ENCODE results near the gene TNS4. TPM values are rescaled to one million over a fixed set of nuclear protein-coding genes. Genes with fewer than 3 reads are reported as not detected.

Gene TNS4
- total RNA-seq, 1 donor from 2014 or later: not detected

GRCh38 chr17:40443196-40443987 is 58.0 kb downstream of the TNS4 start, which contains the start of gene IGFBP4:
Gene IGFBP4 (plus strand): TSS chr17:40443450. CDS start chr17:40443736, 286 bp downstream.
- Mint-ChIP-seq H3K27ac (ENCODE audit: unreplicated experiment) (peak within 1 kb of the TSS; percentile 84), H3K9me3 (ENCODE audit: unreplicated experiment) (no peaks in the 10 kb centered on the region), H3K4me1 (ENCODE audit: low read depth, unreplicated experiment) (peaks cover 11% of the 10 kb centered on the region), H3K27me3 (ENCODE audit: low read depth, unreplicated experiment) (peaks cover 9% of the 10 kb centered on the region), H3K36me3 (ENCODE audit: low read depth, unreplicated experiment) (no peaks in the 10 kb centered on the region), H3K4me3 (ENCODE audit: unreplicated experiment) (peak within 1 kb of the TSS; percentile 85)
- H3K4me1 ChIP-seq (ENCODE audit: insufficient read depth, low read length): peaks cover 21% of the 10 kb centered on the region
- H3K9ac ChIP-seq (ENCODE audit: low read length): peak within 1 kb of the TSS; percentile 88
- peak within 1 kb of the TSS; percentile 48 for H3K27ac ChIP-seq (ENCODE audit: low read depth, low read length)
- no peak for FAIRE-seq
- H3K36me3 ChIP-seq (ENCODE audit: insufficient read depth, low read length): no peaks in the 10 kb centered on the region
- no peaks in the 10 kb centered on the region for H3K9me3 ChIP-seq (ENCODE audit: insufficient read depth, low read depth, low read length)
- H3K4me2 ChIP-seq (ENCODE audit: low read length): peak within 1 kb of the TSS; percentile 93
- H2AFZ ChIP-seq (ENCODE audit: low read depth, low read length): peak within 1 kb of the TSS; percentile 69
- TF ChIP-seq EZH2 (IDR thresholded peaks at IDR 0.05; ENCODE audit: insufficient read depth, low read length): no peak
- no peak for TF ChIP-seq CTCF (IDR thresholded peaks at IDR 0.05; ENCODE audit: insufficient read depth, low read depth, low read length)
- peak; percentile 49 for DNase-seq (ENCODE audit: low read depth)
- peak within 1 kb of the TSS; percentile 82 for H3K4me3 ChIP-seq (ENCODE audit: insufficient read depth, low read depth, low read length)
- no peaks in the 10 kb centered on the region for H3K27me3 ChIP-seq (ENCODE audit: insufficient read depth, low read length)
- peaks cover 42% of the 10 kb centered on the region for H4K20me1 ChIP-seq (ENCODE audit: insufficient read depth, low read length)
- peaks cover 45% of the 10 kb centered on the region for H3K79me2 ChIP-seq (ENCODE audit: insufficient read depth, low read length)

GRCh38 chr17:40442392-40443195 is 58.8 kb downstream of the TNS4 start:
- H3K4me3 ChIP-seq (ENCODE audit: insufficient read depth, low read depth, low read length): peak overlapping the region; percentile 53
- peak overlapping the region; percentile 69 for H2AFZ ChIP-seq (ENCODE audit: low read depth, low read length)
- FAIRE-seq (no peak), DNase-seq (ENCODE audit: low read depth) (no peak)
- H4K20me1 ChIP-seq (ENCODE audit: insufficient read depth, low read length): peaks cover 34% of the 10 kb centered on the region
- H3K9me3 ChIP-seq (ENCODE audit: insufficient read depth, low read depth, low read length): no peaks in the 10 kb centered on the region
- H3K79me2 ChIP-seq (ENCODE audit: insufficient read depth, low read length): peaks cover 37% of the 10 kb centered on the region
- no peaks in the 10 kb centered on the region for H3K36me3 Mint-ChIP-seq (ENCODE audit: low read depth, unreplicated experiment)
- no peak overlapping the region for H3K27ac Mint-ChIP-seq (ENCODE audit: unreplicated experiment)
- H3K9me3 Mint-ChIP-seq (ENCODE audit: unreplicated experiment): no peaks in the 10 kb centered on the region
- peak overlapping the region; percentile 93 for H3K4me2 ChIP-seq (ENCODE audit: low read length)
- H3K9ac ChIP-seq (ENCODE audit: low read length): peak overlapping the region; percentile 88
- no peaks in the 10 kb centered on the region for H3K27me3 ChIP-seq (ENCODE audit: insufficient read depth, low read length)
- peak overlapping the region; percentile 72 for H3K4me3 Mint-ChIP-seq (ENCODE audit: unreplicated experiment)
- no peaks in the 10 kb centered on the region for H3K36me3 ChIP-seq (ENCODE audit: insufficient read depth, low read length)
- H3K4me1 Mint-ChIP-seq (ENCODE audit: low read depth, unreplicated experiment): peaks cover 12% of the 10 kb centered on the region
- peaks cover 21% of the 10 kb centered on the region for H3K4me1 ChIP-seq (ENCODE audit: insufficient read depth, low read length)
- no peak for TF ChIP-seq CTCF (IDR thresholded peaks at IDR 0.05; ENCODE audit: insufficient read depth, low read depth, low read length)
- TF ChIP-seq EZH2 (IDR thresholded peaks at IDR 0.05; ENCODE audit: insufficient read depth, low read length): no peak
- peaks cover 9% of the 10 kb centered on the region for H3K27me3 Mint-ChIP-seq (ENCODE audit: low read depth, unreplicated experiment)
- peak overlapping the region; percentile 48 for H3K27ac ChIP-seq (ENCODE audit: low read depth, low read length)

Data from astrocyte (in vitro differentiated cells and primary cell).